HG03571 (cell line): ENCODE results near the gene CFAP410.

Source experiments
- ATAC-seq: cut with Tn5 transposase; IDR thresholded peaks from one replicate; pipeline ENCODE4 v1.9.1; 2021; ENCODE audit not compliant: unreplicated experiment

The CFAP410 gene

GRCh38 chr21:44331650-44332307 lies 7.4 kb downstream of the CFAP410 start:
- ATAC-seq: no peak

- ATAC-seq: no peak
Observed at GRCh38 chr21:44331209-44331608, 8.0 kb downstream of the CFAP410 start.

- ATAC-seq: no peak
Observed at GRCh38 chr21:44330698-44331097, 8.5 kb downstream of the CFAP410 start.

- no peak for ATAC-seq
Observed at GRCh38 chr21:44329971-44330681, 9.1 kb downstream of the CFAP410 start.

- no peak for ATAC-seq
Observed at GRCh38 chr21:44329086-44329889, 9.9 kb downstream of the CFAP410 start.

- ATAC-seq: no peak
Observed at GRCh38 chr21:44328242-44328895, 10.8 kb downstream of the CFAP410 start.

- ATAC-seq: no peak
Observed at GRCh38 chr21:44327603-44327974, 11.6 kb downstream of the CFAP410 start.

GRCh38 chr21:44326716-44327602 lies 12.2 kb downstream of the CFAP410 start:
- no peak for ATAC-seq

GRCh38 chr21:44326272-44326647 lies 12.9 kb downstream of the CFAP410 start:
- no peak for ATAC-seq

- ATAC-seq: no peak
Observed at GRCh38 chr21:44325386-44326271, 13.6 kb downstream of the CFAP410 start.

- ATAC-seq: no peak
Observed at GRCh38 chr21:44324854-44325107, 14.4 kb downstream of the CFAP410 start.

- ATAC-seq: no peak
Observed at GRCh38 chr21:44324106-44324853, 14.9 kb downstream of the CFAP410 start.

- no peak for ATAC-seq
Observed at GRCh38 chr21:44323591-44323990, 15.6 kb downstream of the CFAP410 start.

GRCh38 chr21:44322621-44323325 lies 16.4 kb downstream of the CFAP410 start:
- ATAC-seq: no peak

- ATAC-seq: no peak
Observed at GRCh38 chr21:44321846-44322450, 17.2 kb downstream of the CFAP410 start.

GRCh38 chr21:44320847-44321246 lies 18.3 kb downstream of the CFAP410 start:
- no peak for ATAC-seq

GRCh38 chr21:44319407-44320065 lies 19.7 kb downstream of the CFAP410 start:
- ATAC-seq: no peak
